NCI-H128 (cell line): ENCODE results near the gene CD53.
"Not testable (repeated sequence)": the region's sequence is repeated elsewhere in the genome, so short reads cannot be mapped to it uniquely, and the experiment has no call there.

Experiments used
- DNase-seq: peaks from one replicate; lab custom pipeline; 2025; ENCODE audit not compliant: unreplicated experiment; lab: John Stamatoyannopoulos, UW

CD53 gene, protein sequence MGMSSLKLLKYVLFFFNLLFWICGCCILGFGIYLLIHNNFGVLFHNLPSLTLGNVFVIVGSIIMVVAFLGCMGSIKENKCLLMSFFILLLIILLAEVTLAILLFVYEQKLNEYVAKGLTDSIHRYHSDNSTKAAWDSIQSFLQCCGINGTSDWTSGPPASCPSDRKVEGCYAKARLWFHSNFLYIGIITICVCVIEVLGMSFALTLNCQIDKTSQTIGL

GRCh38 chr1:110872745-110873720, at the start of gene CD53:
CD53 (plus strand) TSS chr1:110873148; CDS start chr1:110891409, 18,261 bp downstream.
- DNase-seq, result no peak

DNA sequence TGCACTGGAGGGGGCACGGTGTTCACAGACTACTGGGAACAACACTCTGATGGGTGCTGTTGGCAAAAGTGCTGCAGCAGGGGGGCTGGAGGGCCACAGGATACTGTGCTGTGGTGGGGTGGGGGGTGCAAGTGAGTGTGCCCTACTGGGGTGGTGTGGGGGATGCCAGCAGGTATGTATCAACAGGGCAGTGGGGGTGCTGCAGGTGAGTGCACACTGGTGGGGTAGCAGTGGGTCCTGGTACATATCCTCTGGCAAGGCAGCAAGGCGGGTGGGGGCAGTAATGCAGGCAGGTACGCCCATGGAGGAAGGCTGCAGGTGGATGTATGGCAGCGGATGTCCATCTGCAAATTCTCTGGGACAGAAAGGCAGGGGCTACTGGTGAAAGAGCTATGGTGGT, 48.8 kb upstream of the CD53 start:
- DNase-seq, result no peak

DNA sequence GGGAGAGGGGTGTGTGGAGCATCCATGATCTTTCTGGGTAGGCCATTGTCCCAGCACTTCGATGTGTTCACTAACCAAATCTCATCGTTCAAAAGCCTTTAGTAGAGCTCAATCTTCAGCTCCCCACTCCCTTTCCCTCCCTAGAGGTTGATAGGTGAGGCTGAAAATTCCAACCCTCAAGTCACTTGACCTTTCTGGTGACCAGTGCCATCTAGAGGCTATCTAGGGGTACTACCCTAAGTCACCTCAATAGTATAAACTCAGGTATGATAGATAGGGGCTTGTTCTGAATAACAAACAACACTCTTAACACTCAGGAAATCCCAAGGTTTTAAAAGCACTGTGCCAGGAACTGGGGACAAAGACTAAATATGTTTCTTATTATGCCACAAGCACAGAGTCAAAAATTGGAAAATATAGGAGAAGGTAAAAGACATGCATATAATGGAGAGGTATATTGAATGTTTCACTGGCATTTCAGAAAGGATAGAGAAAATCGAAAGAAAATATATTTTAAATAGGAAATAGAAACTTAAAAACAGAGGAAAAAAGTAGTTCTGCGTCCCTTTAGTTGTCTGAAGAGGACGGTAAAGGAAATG, 42.9 kb upstream of the CD53 start:
- no peak for DNase-seq

GRCh38 chr1:110833779-110834178, 39.2 kb upstream of the CD53 start:
- not testable (repeated sequence) for DNase-seq

DNA sequence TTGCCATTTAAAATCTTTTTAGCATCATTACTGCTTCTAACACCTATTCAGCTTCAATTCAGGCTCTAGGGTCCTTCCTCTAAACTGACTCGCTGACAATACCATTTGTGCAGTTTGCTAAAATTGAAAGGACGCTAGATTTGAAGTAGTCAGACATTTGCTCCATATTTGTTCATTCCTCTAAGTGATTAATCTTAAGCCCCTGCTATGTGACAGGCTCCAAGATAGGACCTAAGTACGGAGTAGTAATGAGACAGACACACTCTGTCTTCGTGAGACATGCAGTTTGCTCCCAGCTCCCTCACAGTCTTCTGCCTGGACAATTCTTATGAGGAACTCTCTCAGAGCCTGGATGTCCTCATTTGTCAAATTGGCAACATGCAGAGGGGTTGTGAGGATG, 26.1 kb upstream of the CD53 start:
- no peak for DNase-seq

- no peak for DNase-seq
These were observed 22.8 kb upstream of the CD53 start for GRCh38 chr1:110850145-110850544.

DNA sequence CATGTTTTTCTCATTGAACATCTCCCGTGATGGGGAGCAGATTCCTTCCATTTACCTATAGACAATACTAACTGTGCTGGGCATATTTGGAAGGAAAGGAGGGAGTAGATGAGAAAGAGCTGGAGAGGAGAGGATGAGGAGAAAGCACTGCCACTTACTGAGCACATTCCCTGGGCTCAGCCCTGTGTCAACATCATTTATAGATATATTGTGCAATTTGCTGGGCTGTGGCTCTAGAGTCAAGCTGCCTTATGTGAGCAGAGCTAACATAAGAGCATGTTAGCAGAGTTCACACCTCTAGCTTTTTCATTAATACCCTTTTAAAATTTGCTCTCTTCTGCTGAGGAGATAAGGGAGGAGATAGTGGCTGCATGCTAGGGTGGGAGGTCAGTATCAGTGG, 22.3 kb upstream of the CD53 start:
- DNase-seq, result no peak

- DNase-seq, result no peak
These were observed 19.8 kb upstream of the CD53 start for GRCh38 chr1:110853135-110853534.

GRCh38 chr1:110856410-110856809, 16.5 kb upstream of the CD53 start:
- no peak for DNase-seq

GRCh38 chr1:110857964-110858948, 14.7 kb upstream of the CD53 start:
- no peak for DNase-seq

GRCh38 chr1:110859062-110859461, 13.9 kb upstream of the CD53 start:
- no peak for DNase-seq

GRCh38 chr1:110860174-110860573, 12.8 kb upstream of the CD53 start:
- no peak for DNase-seq

- not testable (repeated sequence) for DNase-seq
These were observed 12.3 kb upstream of the CD53 start for GRCh38 chr1:110860620-110861019.

- not testable (repeated sequence) for DNase-seq
These were observed 11.0 kb upstream of the CD53 start for GRCh38 chr1:110861942-110862341.

DNA sequence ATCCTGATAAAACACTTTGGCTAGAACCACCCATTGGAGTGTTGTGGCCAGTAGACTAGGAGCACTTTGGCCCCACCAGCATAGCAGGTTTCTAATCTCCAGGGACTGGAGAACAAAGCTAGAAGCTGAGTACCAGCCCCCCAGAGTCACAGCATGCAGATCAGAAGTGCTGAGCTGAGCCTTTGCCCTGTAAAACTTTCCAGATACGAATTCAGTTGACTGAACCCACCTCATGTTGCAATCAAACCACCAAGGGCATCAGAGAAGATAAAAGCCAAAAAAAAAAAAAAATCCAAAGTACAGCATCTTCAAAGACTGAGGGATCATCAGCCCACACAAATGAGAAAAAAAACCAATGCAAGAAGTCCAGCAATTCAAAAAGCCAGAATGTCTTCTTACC, 8.7 kb upstream of the CD53 start:
- DNase-seq, result no peak

GRCh38 chr1:110870721-110871388, 2.1 kb upstream of the CD53 start:
- DNase-seq, result no peak

- DNase-seq, result no peak
These were observed 593 bp upstream of the CD53 start for GRCh38 chr1:110872366-110872744.

GRCh38 chr1:110873856-110874255, 908 bp downstream of the CD53 start:
- DNase-seq, result no peak

DNA sequence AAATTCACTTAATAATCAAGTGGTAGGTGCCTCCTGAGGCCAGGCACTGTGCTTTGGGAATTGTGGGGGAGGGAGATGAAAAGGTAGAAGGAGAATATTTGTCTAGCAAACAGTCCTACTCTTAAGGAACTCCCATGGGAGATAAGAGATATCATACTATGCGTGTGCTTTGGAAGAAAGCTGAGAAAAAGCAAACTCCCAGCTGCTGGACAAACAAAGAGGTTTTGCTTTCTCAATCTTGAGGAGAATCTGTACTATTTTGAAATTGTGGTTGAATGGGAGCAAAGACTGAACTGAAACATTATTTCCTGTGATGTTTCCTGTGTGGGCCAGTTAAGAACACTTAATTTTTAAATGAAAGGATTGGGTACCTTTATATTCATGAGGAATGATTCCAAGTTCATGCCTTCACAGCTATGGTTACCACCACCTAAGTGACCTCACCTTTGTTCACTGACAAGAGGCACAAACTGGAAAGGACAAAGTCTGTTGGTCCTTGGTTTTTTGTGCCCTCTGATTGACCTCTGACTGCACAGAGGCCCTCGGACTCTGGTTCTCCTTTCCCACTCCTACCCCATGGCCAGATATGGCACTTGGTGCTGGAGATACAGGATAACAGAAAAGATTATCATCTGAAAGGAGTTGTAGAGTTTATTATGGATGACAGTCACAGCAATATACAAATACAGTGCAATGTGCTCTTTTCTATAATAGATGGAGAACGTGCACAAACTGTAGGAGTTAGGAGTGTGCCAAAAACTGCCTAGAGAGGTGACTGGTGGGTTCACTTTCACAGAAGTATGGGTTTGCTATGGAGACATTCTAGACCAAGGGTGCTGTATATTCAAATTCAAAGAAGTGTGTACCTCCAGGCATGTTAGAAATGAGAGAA, 1.6 kb downstream of the CD53 start:
- no peak for DNase-seq
